GM20431 (cell line): ENCODE results near the gene RASSF1.

Experiments used
- in situ Hi-C: fragments of 300-500 bp; cut with MseI, MboI; formaldehyde crosslinking; loops from one replicate; pipeline ENCODE4 v1.15.0; 2020; ENCODE audit warnings: low sequenced_read_pairs; ENCODE audit not compliant: unreplicated experiment

RASSF1 gene

GRCh38 chr3:50369012-50369670 lies 28.5 kb upstream of the RASSF1 start:
- in situ Hi-C loops, result no loop called here

DNA sequence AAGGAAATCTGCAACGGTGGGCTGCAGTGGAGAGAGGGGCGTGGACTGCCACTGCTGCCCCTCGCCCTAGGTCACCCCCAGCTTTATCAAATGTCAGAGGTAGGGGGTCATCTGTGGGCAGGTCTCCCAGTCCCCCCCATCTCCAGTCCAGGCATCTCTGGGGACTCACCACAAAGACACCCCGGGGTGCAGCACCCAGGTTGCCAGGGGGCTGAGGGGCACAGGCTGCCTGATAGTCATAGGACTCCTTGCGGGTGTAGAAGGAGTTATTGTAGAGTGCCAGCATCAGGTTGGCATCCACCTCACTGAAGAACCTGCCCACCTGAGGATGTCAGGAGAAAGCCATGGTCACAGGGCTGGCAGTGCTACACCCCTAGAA lies 25.2 kb upstream of the RASSF1 start:
- in situ Hi-C loops, result no loop called here

DNA sequence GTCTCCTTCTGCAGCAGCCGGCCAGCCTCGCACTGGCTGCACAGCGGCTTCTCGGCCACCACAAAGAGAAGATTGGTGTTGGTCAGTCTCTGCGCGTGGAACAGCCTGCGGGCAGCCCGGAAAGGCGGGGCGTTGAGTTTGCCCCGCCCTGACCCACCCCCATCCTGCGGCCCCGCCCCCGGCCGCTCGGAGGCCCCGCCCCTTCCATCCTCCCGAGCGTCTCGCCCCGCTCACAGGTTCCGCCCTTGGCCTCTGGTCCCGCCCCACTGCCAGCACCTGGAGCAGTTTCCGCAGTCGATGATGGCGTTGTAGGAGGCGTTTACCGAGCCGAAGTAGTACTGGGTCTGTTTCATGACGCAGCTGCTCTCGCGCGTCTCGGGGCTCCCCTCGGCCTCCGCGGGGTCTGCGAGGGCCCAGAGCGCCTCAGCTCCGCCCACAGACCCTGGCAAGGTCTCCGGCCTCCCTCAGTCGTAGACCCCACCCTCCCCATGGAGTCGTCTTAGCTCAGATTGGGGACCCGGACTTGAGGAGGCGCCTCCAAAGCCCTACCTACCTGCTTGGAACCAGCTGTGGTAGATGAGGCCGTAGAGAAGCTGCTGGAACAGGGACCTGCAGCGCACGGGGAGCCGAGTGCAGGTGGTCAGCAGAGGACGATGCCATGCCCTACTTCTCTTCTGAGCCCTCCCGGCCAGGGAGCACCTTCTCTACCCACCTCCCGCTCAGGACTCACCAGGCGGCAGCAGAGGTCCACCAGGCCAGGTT lies 24.6 kb upstream of the RASSF1 start:
- in situ Hi-C loops, result no loop called here

DNA sequence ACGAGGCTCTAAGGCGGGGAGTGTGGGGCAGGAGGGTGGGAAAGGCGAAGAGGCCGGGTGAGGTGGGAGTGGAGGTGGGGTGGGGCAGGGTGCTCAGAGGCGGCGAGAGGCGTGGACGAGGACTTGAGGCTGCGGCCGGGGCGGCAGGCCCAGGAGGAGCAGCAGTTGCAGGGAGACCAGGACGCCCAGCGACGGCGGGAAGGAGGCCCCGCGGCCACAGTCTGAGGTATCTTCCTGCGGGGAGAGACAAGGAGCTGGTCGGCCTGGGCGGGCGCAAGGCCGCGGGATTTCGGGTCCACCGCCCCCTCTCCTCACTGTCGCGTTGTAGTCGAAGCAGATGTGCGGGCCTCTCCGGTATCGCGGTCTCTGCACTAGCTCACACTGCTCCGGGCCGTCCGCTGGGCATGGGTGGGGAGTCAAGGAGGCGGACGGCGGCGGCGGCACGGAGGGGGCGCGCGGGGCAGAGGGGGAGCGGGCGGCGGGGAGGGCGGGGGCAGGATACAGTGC lies 24.0 kb upstream of the RASSF1 start:
- in situ Hi-C loops, result no loop called here

- in situ Hi-C loops, result no loop called here
Observed at GRCh38 chr3:50359760-50360110, 19.1 kb upstream of the RASSF1 start.

DNA sequence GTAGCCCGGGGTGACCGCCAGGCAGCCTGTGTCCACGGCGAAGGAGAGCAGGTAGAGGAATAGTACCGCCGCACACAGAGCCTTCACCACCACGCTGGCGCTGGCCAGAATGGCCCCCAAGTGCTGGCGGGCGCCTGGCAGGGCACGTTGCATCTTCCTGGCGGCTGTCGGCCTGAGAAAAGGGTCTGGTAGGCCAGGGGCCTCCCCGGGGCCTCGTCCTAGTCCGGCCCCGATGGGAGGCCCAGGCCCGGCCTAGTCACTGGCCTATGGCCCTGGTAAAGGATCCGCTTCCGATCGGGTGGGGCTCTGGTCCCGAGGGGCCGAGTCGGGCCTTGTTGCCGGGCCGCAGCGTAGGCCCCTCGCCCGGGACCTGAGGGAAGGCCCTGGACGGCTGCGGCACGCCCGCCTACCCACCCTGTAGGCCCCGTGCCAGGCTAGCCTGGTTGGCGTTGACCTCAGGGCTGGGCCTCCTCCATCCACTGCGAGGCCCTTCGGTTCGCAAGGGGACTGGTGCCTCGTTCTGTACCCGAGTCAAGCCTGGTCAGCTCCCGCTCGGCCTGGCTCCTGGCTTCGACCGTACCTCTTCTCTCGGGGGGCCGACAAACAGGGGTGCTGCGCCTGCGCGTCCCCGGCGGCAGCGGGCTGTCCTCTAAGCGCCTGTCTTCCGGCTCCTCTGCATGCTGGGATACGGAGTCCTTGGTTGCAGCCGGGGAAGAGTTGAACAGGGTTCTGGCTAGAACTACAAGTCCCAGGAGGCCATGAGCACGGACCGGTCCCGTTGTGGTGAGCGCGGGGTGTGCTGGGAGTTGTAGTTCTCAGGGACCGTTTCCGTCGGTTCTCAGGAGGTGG lies 18.5 kb upstream of the RASSF1 start, which contains the start of gene TMEM115:
TMEM115 (minus strand) TSS at position 611 of the 849 bp plus-strand sequence; CDS start at position 153, 458 bp downstream.
- in situ Hi-C loops, result no loop called here

DNA sequence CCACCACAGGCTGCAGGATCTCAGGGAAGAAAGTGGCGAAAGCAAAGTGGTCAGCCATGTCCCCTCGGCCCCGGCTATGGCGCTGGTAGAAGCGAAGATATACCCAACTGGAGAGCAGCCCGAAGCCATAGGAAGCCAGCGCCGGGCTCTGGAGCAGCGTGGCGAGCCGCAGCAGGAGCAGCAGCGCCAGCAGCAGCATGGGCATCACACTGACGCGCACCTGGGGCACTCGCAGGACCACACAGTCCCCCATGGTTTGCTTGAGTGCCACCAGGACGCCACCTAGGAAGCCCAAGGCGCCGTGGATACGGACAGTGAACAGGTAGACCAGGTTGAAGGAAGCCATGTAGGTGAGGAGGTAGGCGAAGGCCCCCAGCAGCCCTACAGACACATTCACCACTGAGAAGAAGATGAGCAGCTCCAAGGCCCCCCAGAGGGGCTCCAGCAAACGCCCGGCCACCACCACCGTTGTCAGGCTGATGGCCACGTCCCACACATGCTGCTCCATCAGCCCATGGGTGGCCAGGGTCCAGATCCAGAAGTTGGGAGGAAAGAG lies 17.8 kb upstream of the RASSF1 start:
- in situ Hi-C loops, result no loop called here

GRCh38 chr3:50357481-50357880 lies 16.8 kb upstream of the RASSF1 start:
- in situ Hi-C loops, result no loop called here

GRCh38 chr3:50356553-50356952 lies 15.9 kb upstream of the RASSF1 start:
- in situ Hi-C loops, result no loop called here

- in situ Hi-C loops, result no loop called here
Observed at GRCh38 chr3:50355829-50356552, 15.4 kb upstream of the RASSF1 start.

DNA sequence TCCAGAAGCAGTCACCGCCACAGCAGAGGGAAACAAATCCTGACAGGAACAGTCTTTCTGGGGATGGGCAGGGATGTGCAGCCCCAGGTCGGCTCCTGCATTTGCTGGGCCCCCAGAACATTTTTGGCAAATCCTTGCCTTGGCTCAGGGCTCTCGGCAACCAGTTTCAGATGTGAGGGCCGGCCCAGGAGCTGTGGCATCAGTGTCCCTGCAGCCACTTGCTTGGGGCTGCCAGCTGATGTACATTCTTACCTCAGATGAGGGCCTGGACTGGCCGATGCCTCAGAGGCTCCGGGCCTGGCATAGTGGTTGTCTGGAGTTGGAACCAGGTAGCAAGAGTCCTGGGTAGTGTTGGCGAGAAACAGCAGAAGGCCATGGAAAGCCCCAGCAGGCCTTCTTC lies 14.2 kb upstream of the RASSF1 start:
- in situ Hi-C loops, result no loop called here

DNA sequence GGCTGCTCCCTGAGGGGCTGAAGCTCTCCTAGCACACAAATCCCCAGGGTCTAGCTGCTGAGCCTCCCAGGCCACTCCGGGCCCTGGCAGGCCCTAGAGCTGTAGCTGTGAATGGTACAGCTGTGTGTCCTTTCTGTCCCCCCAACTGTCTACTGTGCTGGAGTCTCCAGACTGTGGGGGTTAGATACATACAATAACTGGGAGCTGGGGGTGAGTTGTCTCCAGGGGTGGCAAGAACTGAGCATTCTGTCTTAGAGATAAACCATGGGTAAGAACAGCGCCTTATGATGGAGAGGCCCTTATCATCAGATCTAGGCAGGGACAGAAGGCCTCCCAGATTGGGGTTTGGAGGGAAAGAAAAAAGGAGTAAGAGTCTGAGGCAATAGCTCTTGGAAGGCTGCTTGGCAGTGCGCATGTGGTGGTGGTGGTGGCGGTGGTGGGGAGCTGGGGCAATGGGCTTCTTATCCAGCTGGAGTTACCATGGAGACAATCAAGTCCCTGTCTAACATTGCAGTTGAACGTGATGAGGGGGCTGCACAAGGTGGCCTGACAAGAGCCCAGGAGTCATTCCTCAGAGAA lies 13.6 kb upstream of the RASSF1 start:
- in situ Hi-C loops, result no loop called here

- in situ Hi-C loops, result no loop called here
Observed at GRCh38 chr3:50353245-50354004, 12.8 kb upstream of the RASSF1 start.

GRCh38 chr3:50352781-50353180 lies 12.1 kb upstream of the RASSF1 start:
- in situ Hi-C loops, result no loop called here

DNA sequence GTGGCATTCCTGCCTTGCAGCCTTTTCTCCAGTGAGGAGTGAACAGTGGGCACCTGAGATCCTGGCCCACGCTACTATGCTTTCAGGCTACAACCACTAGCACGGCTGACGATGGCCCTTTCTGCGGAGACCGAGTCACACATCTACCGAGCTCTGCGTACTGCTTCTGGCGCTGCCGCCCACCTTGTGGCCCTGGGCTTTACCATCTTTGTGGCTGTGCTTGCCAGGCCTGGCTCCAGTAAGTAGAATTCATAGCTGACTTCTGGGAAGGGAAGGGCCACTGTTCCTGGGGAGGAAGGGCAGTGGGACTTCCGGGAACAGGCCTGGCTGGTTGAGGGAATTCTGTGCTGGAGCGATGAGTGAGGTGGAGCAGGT lies 10.7 kb upstream of the RASSF1 start:
- in situ Hi-C loops, result no loop called here

DNA sequence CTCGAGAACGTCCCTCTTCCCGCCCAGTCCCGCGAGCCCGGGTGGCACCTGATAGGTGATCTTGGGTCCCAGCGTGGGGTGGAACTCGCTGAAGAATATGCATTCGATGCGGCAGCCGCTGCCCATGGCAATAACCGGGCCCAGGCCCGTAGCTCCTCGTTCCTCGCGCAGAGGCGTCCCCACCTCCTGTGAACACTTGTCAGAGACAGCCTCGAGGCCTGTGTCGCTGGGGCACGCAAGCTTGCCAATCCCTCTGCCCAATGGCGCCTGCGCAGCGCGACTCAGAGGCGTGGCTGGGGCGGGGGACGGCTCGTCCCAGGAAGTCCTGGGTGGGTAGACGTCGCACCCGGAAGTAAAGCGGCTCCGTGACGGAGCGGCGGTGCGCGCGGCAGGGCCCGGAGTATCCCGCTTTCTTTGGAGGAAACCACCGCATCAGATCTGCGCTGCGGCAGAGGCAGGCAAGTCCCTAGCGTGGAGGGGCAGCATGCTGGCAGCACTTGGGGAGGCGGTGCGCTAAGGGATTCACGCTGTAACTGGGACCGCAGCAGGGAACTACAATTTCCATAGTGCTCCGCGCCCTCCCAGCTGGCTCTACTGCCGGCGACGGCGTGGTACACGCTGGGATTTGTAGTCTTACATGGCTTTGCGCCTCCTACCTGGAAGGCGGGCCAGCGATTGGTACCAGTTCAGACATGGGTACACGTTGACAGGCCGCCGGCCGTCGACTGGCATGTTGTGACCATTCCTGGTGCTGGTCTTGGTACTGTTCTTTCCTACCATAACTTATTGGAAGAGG lies 10.1 kb upstream of the RASSF1 start, which contains the start of the genes CYB561D2 and NPRL2:
CYB561D2 (plus strand) TSS at position 336 of the 796 bp plus-strand sequence. CDS start 572 bp downstream, outside the sequence.
NPRL2 (minus strand) TSS at position 249 of the 796 bp plus-strand sequence; CDS start at position 126, 123 bp downstream.
- in situ Hi-C loops, result no loop called here

DNA sequence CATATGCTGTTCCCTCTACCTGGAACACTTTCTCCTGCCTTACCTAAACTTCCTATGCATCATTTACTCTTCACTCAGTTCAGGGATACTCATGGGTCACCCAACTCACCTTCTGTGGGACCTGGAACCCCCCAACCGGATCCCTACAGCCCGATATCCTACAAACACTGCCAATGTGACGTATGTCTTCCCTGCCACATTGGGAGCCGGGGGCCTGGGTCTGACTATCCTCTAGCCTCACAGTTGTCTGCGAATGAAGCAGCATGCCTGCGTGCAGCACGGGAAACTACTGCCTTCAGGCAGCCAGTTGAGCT lies 9.5 kb upstream of the RASSF1 start:
- in situ Hi-C loops, result no loop called here
